Cardiac fibroblast (primary cell): ENCODE measurements around the gene DDX59.

Experiments
- DNase-seq, 2 donors: peaks; one replicate each; pipeline versions ENCODE4 v3.0.0 to v3.0.0-alpha.2; 2010; ENCODE audit warnings: low read depth in 2 of 2
- H3K4me3 ChIP-seq, 2 donors: replicated peaks in 1 of 2; 1 replicate in 1 of 2; 2 replicates in 1 of 2; pipeline ENCODE4 v1.5.1; 2011; ENCODE audit warnings: low read depth in 2 of 2, low read length in 2 of 2, mild to moderate bottlenecking in 2 of 2, moderate library complexity in 1 of 2
- TF ChIP-seq, protein P1 (sequence below): IDR thresholded peaks from one replicate; pipeline ENCODE4 v1.5.1; 2011; ENCODE audit warnings: low read depth, mild to moderate bottlenecking, low read length, inconsistent platforms

The DDX59 gene

DNA sequence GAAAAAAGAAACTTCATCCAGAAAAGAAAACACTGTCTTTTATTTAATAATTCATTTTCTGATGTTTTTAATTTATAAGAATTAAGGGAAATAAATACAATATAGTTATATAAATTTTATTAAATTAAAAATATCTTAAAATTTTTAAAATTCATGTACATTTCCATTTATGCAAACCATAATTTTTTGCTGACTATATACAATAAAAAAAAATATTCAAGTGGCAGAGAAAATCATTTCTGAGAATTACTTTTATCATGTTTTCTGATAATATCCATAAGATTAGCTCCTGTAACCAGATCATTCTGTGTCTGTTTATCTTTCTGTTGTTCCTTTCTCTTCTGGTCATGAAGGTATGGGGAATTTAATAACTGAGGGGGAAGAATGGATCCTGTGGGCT is 25.7 kb downstream of the DDX59 start:
- H3K4me3 ChIP-seq, result no peak overlapping the region
- TF ChIP-seq, protein P1, sequence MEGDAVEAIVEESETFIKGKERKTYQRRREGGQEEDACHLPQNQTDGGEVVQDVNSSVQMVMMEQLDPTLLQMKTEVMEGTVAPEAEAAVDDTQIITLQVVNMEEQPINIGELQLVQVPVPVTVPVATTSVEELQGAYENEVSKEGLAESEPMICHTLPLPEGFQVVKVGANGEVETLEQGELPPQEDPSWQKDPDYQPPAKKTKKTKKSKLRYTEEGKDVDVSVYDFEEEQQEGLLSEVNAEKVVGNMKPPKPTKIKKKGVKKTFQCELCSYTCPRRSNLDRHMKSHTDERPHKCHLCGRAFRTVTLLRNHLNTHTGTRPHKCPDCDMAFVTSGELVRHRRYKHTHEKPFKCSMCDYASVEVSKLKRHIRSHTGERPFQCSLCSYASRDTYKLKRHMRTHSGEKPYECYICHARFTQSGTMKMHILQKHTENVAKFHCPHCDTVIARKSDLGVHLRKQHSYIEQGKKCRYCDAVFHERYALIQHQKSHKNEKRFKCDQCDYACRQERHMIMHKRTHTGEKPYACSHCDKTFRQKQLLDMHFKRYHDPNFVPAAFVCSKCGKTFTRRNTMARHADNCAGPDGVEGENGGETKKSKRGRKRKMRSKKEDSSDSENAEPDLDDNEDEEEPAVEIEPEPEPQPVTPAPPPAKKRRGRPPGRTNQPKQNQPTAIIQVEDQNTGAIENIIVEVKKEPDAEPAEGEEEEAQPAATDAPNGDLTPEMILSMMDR, result no peak
- DNase-seq, result no peak

GRCh38 chr1:200642481-200642880 is 27.2 kb downstream of the DDX59 start:
- peak in 1 of 2 donors; percentile 18 for DNase-seq
- H3K4me3 ChIP-seq, result no peak overlapping the region
- TF ChIP-seq, protein P1, result no peak

GRCh38 chr1:200640963-200641401 is 28.7 kb downstream of the DDX59 start:
- H3K4me3 ChIP-seq, result no peak overlapping the region
- TF ChIP-seq, protein P1, result no peak
- peak; percentile 12 to 33 for DNase-seq

DNA sequence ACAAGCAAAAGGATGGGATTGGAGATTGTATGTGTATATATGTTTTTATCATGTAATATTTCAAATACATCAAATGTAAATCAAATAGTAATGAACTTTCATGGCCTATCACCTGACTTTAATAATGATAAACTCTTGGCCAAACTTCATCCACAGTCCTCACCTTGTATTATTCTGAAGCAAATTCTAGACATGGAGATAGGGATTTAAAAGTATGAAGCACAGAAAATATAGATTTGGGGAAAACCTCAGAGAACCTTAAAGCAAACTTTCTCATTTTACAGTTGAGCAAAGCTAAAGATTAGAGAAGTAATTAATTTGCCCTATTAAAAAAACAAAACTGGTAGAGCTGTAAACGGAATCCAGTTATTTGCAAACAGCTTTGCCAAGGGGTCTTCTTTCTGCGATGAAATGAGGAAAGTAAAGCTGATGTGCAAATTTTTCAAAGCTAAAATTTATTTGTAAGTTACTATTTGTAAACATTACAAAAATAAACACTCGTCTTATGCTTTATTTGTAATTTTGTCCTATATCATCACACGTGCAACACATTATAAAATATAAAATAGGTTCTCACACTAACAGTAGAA is 29.2 kb downstream of the DDX59 start:
- TF ChIP-seq, protein P1, result no peak
- H3K4me3 ChIP-seq, result no peak overlapping the region
- DNase-seq, result no peak

GRCh38 chr1:200638073-200638472 is 31.6 kb downstream of the DDX59 start:
- TF ChIP-seq, protein P1, result no peak
- no peak for DNase-seq
- no peak overlapping the region for H3K4me3 ChIP-seq

DNA sequence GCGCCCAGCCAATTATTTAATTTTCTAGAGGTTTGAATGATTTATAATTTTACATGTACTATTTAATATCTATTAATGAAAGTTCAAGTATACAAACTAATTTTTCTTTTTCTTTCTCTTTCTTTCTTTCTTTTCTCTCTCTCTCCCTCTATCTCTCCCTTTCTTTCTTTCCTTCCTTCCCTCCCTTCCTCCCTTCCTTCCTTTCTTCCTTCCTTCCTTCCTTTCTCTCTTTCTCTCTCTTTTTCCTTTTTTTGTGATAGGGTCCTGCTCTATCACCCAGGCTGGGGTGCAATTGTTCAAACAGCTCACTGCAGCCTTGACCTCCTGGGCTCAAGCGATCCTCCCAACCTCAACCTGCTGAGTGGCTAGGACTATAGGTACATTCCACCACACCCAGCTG is 33.0 kb downstream of the DDX59 start:
- TF ChIP-seq, protein P1, result no peak
- no peak overlapping the region for H3K4me3 ChIP-seq
- no peak for DNase-seq
